Neuron (in vitro differentiated cells): ENCODE data around the gene SHISA2.

ENCODE experiments used
- H2AFZ ChIP-seq: one replicate; pipeline ENCODE4 v1.6.1; 2013; ENCODE audit warnings: low read depth, mild to moderate bottlenecking, inconsistent platforms, low read length, moderate library complexity
- H3K27me3 ChIP-seq: one replicate; pipeline ENCODE4 v1.6.1; 2013; ENCODE audit warnings: low read length; ENCODE audit not compliant: insufficient read depth
- H3K36me3 ChIP-seq: one replicate; pipeline ENCODE4 v1.6.1; 2013; ENCODE audit warnings: low read length; ENCODE audit not compliant: insufficient read depth
- H3K4me1 ChIP-seq: one replicate; pipeline ENCODE4 v1.6.1; 2013; ENCODE audit warnings: low read length; ENCODE audit not compliant: insufficient read depth
- H3K4me3 ChIP-seq: 2 replicates; pipeline ENCODE4 v1.5.1; 2013; ENCODE audit warnings: mild to moderate bottlenecking, low read length, moderate library complexity
- H3K9me3 ChIP-seq: one replicate; pipeline ENCODE4 v1.6.1; 2013; ENCODE audit warnings: low read length

SHISA2 gene

GRCh38 chr13:26041444-26041843, 10.4 kb downstream of the SHISA2 start:
- H3K27me3 ChIP-seq = peaks cover 6% of the 10 kb centered on the region
- H3K9me3 ChIP-seq = no peaks in the 10 kb centered on the region
- H3K4me3 ChIP-seq = no peak overlapping the region
- no peaks in the 10 kb centered on the region for H3K36me3 ChIP-seq
- H2AFZ ChIP-seq = no peak overlapping the region
- no peaks in the 10 kb centered on the region for H3K4me1 ChIP-seq

GRCh38 chr13:26038931-26039475, 12.8 kb downstream of the SHISA2 start:
- H2AFZ ChIP-seq = no peak overlapping the region
- H3K4me1 ChIP-seq = no peaks in the 10 kb centered on the region
- no peaks in the 10 kb centered on the region for H3K36me3 ChIP-seq
- H3K9me3 ChIP-seq = no peaks in the 10 kb centered on the region
- peaks cover 4% of the 10 kb centered on the region for H3K27me3 ChIP-seq
- H3K4me3 ChIP-seq = no peak overlapping the region

GRCh38 chr13:26037302-26037701, 14.5 kb downstream of the SHISA2 start:
- Histone ChIP-seq H3K27me3 (peaks cover 4% of the 10 kb centered on the region), H2AFZ (no peak overlapping the region), H3K36me3 (no peaks in the 10 kb centered on the region)

GRCh38 chr13:26036383-26036782, 15.4 kb downstream of the SHISA2 start:
- no peaks in the 10 kb centered on the region for H3K4me1 ChIP-seq
- H3K27me3 ChIP-seq = peaks cover 2% of the 10 kb centered on the region
- H3K4me3 ChIP-seq = no peak overlapping the region
- H3K36me3 ChIP-seq = no peaks in the 10 kb centered on the region
- H3K9me3 ChIP-seq = no peaks in the 10 kb centered on the region
- no peak overlapping the region for H2AFZ ChIP-seq

More at GRCh38 chr13:26037302-26037701, 14.5 kb downstream of the SHISA2 start:
- Histone ChIP-seq H3K4me1 (no peaks in the 10 kb centered on the region), H3K4me3 (no peak overlapping the region), H3K9me3 (no peaks in the 10 kb centered on the region)

GRCh38 chr13:26034018-26034417, 17.8 kb downstream of the SHISA2 start:
- no peak overlapping the region for H3K4me3 ChIP-seq
- no peak overlapping the region for H2AFZ ChIP-seq
- no peaks in the 10 kb centered on the region for H3K9me3 ChIP-seq
- no peaks in the 10 kb centered on the region for H3K36me3 ChIP-seq
- no peaks in the 10 kb centered on the region for H3K27me3 ChIP-seq
- H3K4me1 ChIP-seq = no peaks in the 10 kb centered on the region

- Histone ChIP-seq H3K9me3 (no peaks in the 10 kb centered on the region), H3K4me3 (no peak overlapping the region), H2AFZ (no peak overlapping the region), H3K27me3 (no peaks in the 10 kb centered on the region), H3K36me3 (no peaks in the 10 kb centered on the region), H3K4me1 (peaks cover 2% of the 10 kb centered on the region)
Measured at GRCh38 chr13:26030331-26030730, 21.5 kb downstream of the SHISA2 start.

- Histone ChIP-seq H2AFZ (no peak overlapping the region), H3K27me3 (no peaks in the 10 kb centered on the region), H3K4me3 (no peak overlapping the region), H3K9me3 (no peaks in the 10 kb centered on the region), H3K4me1 (peaks cover 6% of the 10 kb centered on the region), H3K36me3 (no peaks in the 10 kb centered on the region)
Measured at GRCh38 chr13:26029581-26030136, 22.2 kb downstream of the SHISA2 start.

- Histone ChIP-seq H3K27me3 (no peaks in the 10 kb centered on the region), H3K9me3 (no peaks in the 10 kb centered on the region), H3K4me1 (peaks cover 20% of the 10 kb centered on the region), H3K4me3 (no peak overlapping the region), H3K36me3 (no peaks in the 10 kb centered on the region), H2AFZ (no peak overlapping the region)
Measured at GRCh38 chr13:26026211-26026610, 25.6 kb downstream of the SHISA2 start.

- Histone ChIP-seq H3K4me3 (no peak overlapping the region), H3K27me3 (no peaks in the 10 kb centered on the region), H3K9me3 (no peaks in the 10 kb centered on the region), H3K4me1 (peaks cover 20% of the 10 kb centered on the region), H2AFZ (no peak overlapping the region), H3K36me3 (no peaks in the 10 kb centered on the region)
Measured at GRCh38 chr13:26025771-26026170, 26.0 kb downstream of the SHISA2 start.

GRCh38 chr13:26025196-26025595, 26.6 kb downstream of the SHISA2 start:
- Histone ChIP-seq H3K9me3 (no peaks in the 10 kb centered on the region), H3K4me3 (no peak overlapping the region), H3K4me1 (peaks cover 20% of the 10 kb centered on the region), H2AFZ (no peak overlapping the region), H3K36me3 (no peaks in the 10 kb centered on the region), H3K27me3 (no peaks in the 10 kb centered on the region)

- Histone ChIP-seq H3K27me3 (no peaks in the 10 kb centered on the region), H3K4me1 (peaks cover 20% of the 10 kb centered on the region), H2AFZ (no peak overlapping the region), H3K4me3 (no peak overlapping the region), H3K9me3 (no peaks in the 10 kb centered on the region), H3K36me3 (no peaks in the 10 kb centered on the region)
Measured at GRCh38 chr13:26024558-26024957, 27.3 kb downstream of the SHISA2 start.

GRCh38 chr13:26022538-26023292, 29.1 kb downstream of the SHISA2 start:
- H3K4me3 ChIP-seq = no peak overlapping the region
- H3K9me3 ChIP-seq = no peaks in the 10 kb centered on the region
- H3K36me3 ChIP-seq = no peaks in the 10 kb centered on the region
- peaks cover 20% of the 10 kb centered on the region for H3K4me1 ChIP-seq
- H3K27me3 ChIP-seq = no peaks in the 10 kb centered on the region
- H2AFZ ChIP-seq = no peak overlapping the region

GRCh38 chr13:26021956-26022355, 29.9 kb downstream of the SHISA2 start:
- H3K4me3 ChIP-seq = no peak overlapping the region
- no peaks in the 10 kb centered on the region for H3K9me3 ChIP-seq
- H2AFZ ChIP-seq = no peak overlapping the region
- H3K36me3 ChIP-seq = no peaks in the 10 kb centered on the region
- H3K4me1 ChIP-seq = peaks cover 20% of the 10 kb centered on the region
- H3K27me3 ChIP-seq = no peaks in the 10 kb centered on the region
